Neutrophil (primary cell): ENCODE data around the gene FHL1.

ENCODE experiments used
- H3K27ac ChIP-seq: fragments of 200-600 bp; sonication (generic); 2 replicates; pipeline ENCODE4 v1.5.1; 2016; ENCODE audit warnings: mild to moderate bottlenecking, moderate library complexity
- H3K27me3 ChIP-seq: fragments of 200-600 bp; sonication (generic); 2 replicates; pipeline ENCODE4 v1.6.0; 2016; ENCODE audit warnings: mild to moderate bottlenecking
- H3K36me3 ChIP-seq: fragments of 200-600 bp; sonication (generic); 2 replicates; pipeline ENCODE4 v1.5.1; 2017
- H3K4me1 ChIP-seq, 2 experiments: fragments of 200-600 bp in 1 of 2; sonication (generic) in 1 of 2; 1 replicate in 1 of 2; 2 replicates in 1 of 2; pipeline versions ENCODE4 v1.5.1 to v1.6.1; 2013 to 2016; ENCODE audit warnings: low read depth in 1 of 2, low read length in 1 of 2, mild to moderate bottlenecking in 1 of 2, moderate library complexity in 1 of 2; ENCODE audit not compliant: control insufficient read depth in 1 of 2, insufficient read depth in 1 of 2
- H3K4me3 ChIP-seq, 2 experiments: fragments of 200-600 bp in 1 of 2; sonication (generic) in 1 of 2; 1 replicate in 1 of 2; 2 replicates in 1 of 2; pipeline ENCODE4 v1.5.1; 2013 to 2016; ENCODE audit warnings: low read depth in 1 of 2, low read length in 1 of 2, mild to moderate bottlenecking in 1 of 2, moderate library complexity in 1 of 2
- H3K9me3 ChIP-seq: fragments of 200-600 bp; sonication (generic); 2 replicates; pipeline ENCODE4 v1.5.1; 2016
- TF ChIP-seq, protein P1 (sequence below): fragments of 200-600 bp; sonication (generic); IDR thresholded peaks from 2 replicates; pipeline ENCODE4 v1.5.1; 2016; ENCODE audit warnings: antibody characterized with exemption

The FHL1 gene

DNA sequence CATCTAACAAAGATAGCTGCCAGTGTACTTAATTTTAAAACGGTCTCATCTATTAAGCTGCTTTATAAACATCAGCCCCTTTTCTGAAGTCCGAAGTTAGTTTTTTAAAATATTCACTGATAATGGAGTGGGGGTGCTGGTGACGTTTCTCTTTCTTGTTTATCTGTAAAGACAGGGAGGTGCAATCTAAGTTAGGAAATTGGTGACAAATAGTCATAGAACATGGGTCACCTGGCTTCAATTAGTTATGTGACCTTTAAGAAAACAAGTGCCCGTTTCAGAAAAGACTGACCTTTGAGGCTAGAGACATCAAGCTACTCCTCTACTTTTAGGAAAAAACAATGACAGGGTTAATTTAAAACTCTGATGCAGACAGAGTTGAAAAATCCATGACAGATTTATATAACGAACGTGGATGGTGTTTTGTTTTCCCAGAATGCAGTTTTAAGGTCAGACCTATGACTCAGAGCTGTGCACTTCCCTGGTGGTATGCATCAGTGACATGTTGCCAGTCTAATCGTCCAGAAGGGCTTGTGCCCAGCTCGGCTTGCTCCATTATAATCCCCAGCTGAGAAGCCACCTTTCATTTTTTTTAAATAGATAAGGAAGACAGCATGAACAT, 38.2 kb downstream of the FHL1 start:
- Histone ChIP-seq H3K4me1 (no peaks in the 10 kb centered on the region), H3K36me3 (no peaks in the 10 kb centered on the region), H3K9me3 (no peaks in the 10 kb centered on the region), H3K27me3 (no peaks in the 10 kb centered on the region), H3K27ac (no peak overlapping the region), H3K4me3 (no peak overlapping the region)
- TF ChIP-seq, protein P1, sequence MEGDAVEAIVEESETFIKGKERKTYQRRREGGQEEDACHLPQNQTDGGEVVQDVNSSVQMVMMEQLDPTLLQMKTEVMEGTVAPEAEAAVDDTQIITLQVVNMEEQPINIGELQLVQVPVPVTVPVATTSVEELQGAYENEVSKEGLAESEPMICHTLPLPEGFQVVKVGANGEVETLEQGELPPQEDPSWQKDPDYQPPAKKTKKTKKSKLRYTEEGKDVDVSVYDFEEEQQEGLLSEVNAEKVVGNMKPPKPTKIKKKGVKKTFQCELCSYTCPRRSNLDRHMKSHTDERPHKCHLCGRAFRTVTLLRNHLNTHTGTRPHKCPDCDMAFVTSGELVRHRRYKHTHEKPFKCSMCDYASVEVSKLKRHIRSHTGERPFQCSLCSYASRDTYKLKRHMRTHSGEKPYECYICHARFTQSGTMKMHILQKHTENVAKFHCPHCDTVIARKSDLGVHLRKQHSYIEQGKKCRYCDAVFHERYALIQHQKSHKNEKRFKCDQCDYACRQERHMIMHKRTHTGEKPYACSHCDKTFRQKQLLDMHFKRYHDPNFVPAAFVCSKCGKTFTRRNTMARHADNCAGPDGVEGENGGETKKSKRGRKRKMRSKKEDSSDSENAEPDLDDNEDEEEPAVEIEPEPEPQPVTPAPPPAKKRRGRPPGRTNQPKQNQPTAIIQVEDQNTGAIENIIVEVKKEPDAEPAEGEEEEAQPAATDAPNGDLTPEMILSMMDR = no peak

DNA sequence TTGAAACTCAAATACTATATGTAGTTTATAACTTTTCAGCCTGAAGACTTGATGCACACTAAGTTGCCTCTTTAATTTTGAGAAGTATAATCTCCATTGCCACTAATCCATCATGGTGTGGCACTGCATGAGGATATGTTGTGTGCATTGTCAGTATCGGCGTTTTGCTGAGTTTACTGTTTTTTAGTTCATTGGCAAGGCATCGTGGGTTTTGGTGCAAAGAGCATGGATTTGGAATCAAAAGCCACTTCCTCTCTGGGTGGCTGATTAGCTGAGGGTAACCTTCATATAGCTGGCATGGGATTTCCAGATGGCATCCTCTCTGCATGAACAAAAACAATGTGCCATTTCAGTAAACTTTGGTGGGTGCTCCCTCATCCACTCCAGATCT, 38.7 kb downstream of the FHL1 start:
- Histone ChIP-seq H3K27me3 (no peaks in the 10 kb centered on the region), H3K36me3 (no peaks in the 10 kb centered on the region), H3K9me3 (no peaks in the 10 kb centered on the region), H3K27ac (no peak overlapping the region), H3K4me3 (no peak overlapping the region), H3K4me1 (no peaks in the 10 kb centered on the region)
- TF ChIP-seq, protein P1 = no peak

DNA sequence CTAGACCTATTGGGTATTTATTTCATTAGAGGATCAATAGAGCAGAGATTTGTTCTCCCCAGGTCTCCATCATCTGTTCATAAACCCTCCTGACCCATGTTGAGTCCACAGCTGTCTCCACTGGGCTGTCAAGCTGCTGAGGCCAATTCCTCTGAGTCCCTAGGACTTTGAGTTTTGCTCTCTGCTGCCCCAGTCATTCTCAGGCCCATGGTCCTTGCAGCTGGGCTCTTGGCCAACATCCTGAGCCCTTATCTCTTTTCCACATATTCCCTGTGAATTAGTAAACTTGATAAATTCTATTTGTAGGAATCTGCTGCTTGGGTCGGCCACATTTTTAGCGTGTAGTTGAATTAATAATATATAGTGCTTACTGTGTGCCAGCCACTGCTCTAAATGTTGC, 41.9 kb downstream of the FHL1 start:
- Histone ChIP-seq H3K27me3 (no peaks in the 10 kb centered on the region), H3K9me3 (no peaks in the 10 kb centered on the region), H3K4me1 (peaks cover 5 to 7% of the 10 kb centered on the region in 2 experiments), H3K36me3 (no peaks in the 10 kb centered on the region), H3K4me3 (no peak overlapping the region), H3K27ac (no peak overlapping the region)
- TF ChIP-seq, protein P1 = no peak

DNA sequence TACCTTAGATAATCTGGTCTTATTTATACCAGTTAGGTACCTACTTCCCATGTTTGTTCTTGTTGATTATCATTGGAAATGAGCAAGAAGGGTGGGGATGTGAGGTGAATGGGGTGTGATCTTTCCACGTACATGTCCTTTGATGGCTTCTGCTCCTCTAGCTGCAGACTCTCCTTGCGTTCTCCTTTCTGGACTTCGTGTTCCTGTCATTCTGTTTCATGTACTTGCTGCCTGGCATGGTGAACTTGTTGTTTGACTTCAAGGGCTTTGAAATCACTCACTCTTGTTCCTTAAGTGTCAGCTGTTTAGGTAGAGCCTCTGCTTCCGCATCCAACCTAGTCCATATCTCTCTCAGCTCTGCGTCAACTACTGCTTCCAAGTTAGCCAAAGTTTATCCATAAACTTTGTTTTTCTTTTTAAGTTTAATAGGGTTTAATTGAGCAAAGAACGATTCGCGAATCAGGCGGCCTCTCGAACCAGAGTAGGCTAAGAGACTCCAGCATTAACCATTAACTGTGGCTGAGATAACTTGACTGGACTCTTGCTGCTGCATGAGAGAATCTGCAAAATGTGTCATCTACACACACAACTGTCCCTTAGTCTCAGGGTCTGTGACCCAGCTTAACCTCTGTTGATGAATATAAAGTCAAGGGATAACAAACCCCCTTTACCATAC, 42.8 kb downstream of the FHL1 start:
- no peak overlapping the region for H3K4me3 ChIP-seq
- no peak overlapping the region for H3K27ac ChIP-seq
- H3K27me3 ChIP-seq = no peaks in the 10 kb centered on the region
- TF ChIP-seq, protein P1 = no peak
- peaks cover 5 to 7% of the 10 kb centered on the region in 2 experiments for H3K4me1 ChIP-seq
- no peaks in the 10 kb centered on the region for H3K9me3 ChIP-seq
- no peaks in the 10 kb centered on the region for H3K36me3 ChIP-seq

- Histone ChIP-seq H3K4me1 (peaks cover 5 to 7% of the 10 kb centered on the region in 2 experiments), H3K27ac (no peak overlapping the region), H3K4me3 (no peak overlapping the region), H3K9me3 (no peaks in the 10 kb centered on the region), H3K36me3 (no peaks in the 10 kb centered on the region), H3K27me3 (no peaks in the 10 kb centered on the region)
- TF ChIP-seq, protein P1 = no peak
These were observed 43.8 kb downstream of the FHL1 start for GRCh38 chrX:136191171-136191570.
